NCI-H446 (cell line): ENCODE measurements around the gene DIPK1A.
A peak's percentile ranks its signal among the peaks of the same experiment; 100 is the strongest.
"Not testable (repeated sequence)": the region's sequence is repeated elsewhere in the genome, so short reads cannot be mapped to it uniquely, and the experiment has no call there.

Experiments
- DNase-seq, 2 experiments: peaks; one replicate each; lab custom pipeline; 2025; lab: John Stamatoyannopoulos, UW

The DIPK1A gene

DNA sequence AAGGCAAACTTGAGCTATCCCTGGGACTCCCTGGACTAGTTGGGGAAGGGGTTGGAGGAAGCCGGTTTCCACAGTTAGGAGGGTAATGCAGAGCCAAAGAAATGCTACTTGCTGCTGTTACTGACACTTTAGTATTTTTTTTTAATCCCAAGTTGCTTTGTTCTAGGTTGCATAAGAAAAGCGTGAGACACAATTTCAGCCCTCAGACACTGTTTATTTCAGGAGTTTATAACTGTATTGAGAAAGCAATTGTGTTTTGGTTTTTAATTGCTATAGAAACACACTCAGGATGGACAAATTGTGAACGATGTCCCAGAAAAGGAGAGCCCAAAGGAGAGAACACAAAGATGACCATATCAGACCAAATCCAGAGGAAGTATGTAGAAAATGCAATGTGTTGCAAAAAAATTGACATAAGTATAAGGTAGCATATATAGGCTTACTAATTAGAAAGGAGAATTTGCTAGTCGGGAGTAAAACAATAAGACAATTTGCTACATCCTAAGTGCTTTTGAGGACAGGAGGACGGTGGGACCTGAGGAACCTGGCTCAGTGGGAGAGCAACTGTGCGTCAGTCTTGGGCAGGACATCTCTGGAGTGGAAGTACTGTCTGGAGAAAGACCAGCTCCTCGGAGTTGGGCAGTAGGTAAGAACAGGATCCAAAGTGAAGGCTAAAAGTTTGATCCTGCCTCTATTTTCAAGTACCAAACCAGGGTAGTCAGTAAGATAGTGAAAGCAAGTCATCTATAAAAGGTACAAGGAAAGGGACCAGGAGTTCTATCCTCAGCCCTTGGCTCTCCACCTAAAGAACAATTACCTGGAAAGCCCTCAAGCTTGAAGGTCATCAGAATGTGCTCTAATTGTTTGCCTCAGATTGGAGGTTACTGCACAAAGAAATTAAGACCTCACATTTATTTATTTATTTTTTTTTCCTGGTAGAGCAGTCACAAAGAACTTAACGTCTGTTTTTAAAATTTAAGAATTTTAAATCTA lies 39.9 kb downstream of the DIPK1A start:
- DNase-seq: no peak

DNA sequence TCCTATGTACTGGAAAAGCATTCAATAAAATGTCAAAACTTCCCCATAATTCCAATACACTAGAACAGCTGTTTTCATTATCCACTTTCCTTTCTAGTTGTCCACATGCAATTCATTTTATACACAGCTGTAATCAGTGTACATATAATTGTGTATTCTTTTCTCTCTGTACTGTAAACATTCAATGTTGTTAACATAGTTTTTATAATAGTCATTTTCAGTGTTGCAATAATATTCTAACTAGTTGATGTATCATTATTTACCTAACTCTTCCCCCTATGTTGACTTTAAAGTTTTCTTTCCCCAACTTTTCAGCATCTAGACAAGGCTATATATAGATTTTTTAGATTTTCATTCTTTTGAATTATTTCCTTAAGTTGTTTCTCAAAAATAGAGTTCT lies 44.4 kb downstream of the DIPK1A start:
- DNase-seq: no peak

DNA sequence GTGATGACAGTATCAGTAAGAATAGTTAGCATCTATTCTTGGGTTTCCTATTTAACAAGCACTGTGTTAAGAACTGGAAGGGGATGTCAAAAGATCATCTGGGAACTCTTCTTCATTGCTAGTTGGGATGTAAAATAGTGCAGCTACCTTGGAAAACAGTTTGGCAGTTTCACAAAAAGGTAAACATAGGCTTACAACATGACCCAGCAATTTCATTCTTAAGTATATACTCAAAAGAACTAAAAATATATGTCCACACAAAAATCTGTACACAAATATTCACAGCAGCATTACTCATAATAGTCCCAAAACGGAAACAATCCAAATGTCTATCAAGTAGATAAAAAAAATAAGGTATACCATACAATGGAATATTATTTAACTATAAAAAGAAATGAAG lies 45.7 kb downstream of the DIPK1A start:
- DNase-seq: no peak

DNA sequence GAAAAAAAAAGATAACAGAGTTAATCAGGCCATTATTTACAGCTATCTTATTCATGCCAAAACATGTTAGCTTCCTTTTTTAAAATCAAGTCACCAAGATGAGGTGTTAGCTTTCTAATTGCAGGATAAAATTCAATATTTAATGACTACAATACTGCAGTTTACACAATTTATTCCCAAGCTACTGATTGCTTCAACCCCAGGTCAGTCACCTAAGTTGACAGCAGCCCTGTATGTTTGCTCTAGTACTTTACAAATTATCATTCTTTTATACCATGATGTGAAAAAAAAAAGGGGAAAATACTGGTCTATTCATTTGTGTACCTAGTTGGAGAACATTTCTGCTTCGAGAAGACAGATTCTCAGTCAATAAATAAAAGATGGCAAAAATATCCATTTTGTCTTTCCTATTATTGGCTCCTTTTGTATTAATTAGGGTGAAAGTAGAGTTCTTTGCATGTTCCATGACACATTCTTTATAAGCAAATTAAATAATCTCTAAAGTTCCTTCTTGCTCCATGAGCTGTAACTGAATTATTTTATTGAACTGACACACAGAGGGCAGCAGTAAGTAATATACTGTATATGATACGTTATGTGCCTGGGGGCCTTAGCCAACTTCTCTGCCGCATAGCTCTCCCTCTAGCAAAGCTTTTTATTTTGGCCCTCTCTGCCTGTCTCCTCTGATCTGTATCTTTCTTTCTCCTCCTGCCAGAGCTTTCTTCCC lies 48.0 kb downstream of the DIPK1A start:
- DNase-seq: no peak

DNA sequence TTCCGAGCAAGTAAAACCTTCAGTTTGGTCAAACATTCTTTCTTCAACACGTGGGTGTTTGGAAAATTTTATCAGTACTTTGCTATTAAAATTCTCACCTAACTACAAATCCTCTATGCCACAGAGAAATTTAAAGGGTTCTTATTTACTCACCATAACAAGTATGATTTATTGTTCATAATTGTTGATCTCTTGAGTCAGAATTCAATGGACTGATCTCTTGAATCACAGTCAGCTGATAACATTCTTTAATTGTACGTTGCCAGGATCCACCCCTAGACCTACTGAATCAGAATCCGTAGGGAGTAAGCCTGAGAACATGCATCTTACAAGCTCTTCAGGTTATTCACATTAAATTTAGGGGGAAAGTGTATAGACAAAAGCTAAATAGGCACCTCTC lies 51.2 kb downstream of the DIPK1A start:
- DNase-seq: no peak

DNA sequence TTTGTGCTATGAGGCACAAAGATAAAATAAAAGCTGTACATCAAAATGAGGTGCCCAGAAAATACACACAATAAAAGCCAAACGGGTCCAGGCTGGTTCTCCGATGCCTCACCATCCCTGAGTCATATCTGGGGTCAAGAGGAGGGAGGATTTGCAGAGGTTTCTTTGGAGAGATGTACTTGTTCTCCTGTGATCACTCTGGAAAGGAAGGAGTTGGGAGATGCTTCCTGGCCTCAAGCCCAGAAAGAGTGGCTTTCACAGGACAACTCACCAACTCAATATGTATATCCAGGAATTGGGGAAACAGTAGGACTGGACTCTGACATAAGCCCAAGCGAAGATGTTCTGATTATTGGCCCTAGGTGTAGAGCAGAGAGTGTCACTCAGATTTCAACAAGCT lies 51.9 kb downstream of the DIPK1A start:
- DNase-seq: peak in 1 of 2 experiments; percentile 33

DNA sequence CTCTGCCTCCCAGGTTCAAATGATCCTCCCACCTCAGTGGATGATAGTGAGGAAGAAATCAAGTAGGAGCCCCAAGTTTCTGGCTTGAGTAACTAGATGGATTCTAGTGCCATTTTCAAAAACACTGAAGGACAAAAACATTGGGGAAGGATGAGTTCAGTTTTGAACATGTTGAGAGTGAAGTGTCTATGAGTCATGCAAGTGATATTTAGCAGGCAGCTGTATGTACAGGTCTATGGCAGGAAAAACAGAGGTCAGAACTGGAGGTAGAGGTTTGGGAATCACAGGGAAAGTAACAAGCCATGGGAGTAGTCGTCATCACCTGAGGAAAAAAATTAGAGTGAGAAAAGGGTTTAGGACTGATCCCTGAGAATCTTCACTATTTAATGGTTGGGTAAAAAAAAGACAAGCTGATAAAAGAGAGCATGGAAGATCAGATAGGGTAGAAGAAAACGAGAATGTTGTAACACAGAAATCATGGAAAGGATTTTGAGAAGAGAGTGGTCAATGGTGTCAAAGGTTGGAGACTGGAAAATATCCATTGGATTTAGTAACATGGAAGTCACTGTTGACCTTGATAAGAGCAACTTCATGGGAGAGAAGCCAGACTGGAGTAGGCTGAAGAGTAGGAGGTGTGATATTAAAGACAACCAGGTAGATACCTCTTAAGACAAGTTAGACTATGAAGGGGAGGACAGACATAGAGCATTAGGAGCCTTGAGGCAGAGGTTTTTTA lies 53.1 kb downstream of the DIPK1A start:
- peak in 1 of 2 experiments; percentile 22 for DNase-seq

DNA sequence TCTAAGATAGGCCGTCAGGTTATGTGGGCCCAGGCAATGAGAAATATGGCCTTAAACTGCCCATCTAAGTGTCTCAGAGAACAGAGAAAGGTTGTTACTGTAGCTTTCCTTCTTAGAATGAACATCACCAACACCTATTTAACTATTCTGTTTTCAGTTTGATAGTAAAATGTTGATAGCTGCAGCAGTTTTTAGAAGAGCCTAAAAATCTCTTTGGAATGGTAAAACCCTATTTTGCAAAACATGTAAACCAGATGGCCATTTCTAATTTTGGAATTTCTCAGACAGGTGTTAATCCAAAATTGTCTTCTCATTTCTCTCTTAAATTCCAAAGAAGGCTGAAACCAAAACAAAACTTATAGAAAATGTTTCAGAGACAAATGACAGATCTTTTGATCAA lies 57.5 kb downstream of the DIPK1A start:
- no peak for DNase-seq

DNA sequence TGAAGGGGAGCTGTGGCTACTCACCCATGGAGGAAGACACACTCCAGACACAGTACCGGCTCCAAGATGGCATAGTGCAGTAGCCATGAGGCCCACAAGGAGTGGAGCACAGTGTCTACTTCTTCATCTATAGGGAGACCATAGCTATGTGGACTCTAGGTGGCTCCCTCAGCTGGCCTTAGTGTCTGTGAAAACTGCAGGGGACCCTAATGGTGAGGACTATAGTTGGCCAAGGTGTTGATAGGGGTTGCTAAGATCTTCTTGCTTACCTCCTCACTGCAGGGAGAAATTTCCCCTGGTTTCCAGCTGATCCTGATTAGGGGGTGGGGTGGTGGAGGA lies 58.9 kb downstream of the DIPK1A start:
- no peak for DNase-seq

DNA sequence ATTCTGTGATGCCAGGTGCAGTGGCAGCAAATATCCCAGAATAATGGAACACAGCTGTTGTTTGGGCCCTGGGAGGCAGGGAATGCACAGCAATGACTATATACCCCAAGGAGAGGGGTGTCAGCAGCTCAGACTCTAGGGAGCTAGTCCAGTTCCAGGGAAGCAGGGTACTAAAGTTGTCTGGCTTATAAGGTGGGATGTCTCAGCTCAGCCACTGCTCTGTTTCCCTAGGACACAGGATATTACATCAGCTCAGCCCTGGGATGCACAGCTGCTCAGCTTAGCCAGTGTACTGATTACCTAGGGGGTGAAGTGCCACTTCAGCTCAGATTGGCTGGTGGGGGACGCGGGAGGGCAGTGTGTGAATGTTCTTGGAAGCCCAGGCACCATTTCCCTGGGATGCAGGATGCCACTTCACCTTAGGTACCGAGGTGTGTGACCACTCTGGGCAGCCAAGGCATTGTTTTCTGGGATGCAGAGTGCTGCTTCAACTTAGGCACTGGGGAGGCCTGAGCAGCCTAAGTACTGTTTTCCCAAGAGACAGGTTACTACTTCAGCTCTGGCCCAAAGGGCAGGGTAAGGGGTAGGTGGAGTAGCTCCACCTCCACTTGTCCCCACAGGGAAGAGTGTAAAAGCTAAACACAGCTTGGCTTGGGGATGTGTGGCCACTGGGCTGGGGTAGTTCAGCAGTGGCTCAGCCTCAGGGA lies 59.4 kb downstream of the DIPK1A start:
- DNase-seq: no peak

DNA sequence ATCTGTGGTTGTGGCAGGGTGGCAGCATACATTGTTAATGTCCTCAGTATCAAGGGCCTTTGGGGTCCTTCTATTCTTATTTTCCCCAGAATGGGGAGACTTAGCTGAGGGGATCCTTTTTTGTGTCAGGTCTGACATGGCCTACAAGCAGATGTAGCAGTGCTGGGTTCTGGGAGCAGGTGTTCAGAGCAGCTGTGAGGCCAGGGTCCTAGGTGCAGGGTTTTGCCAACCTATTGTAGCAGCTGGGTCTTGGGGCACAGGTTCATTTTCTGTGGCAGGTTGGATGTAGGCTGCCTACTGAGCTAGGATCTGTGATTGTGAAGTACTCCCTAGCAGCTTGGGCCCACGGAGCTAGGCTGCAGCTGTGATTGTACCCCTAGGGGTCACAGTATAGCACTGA lies 60.1 kb downstream of the DIPK1A start:
- no peak for DNase-seq

DNA sequence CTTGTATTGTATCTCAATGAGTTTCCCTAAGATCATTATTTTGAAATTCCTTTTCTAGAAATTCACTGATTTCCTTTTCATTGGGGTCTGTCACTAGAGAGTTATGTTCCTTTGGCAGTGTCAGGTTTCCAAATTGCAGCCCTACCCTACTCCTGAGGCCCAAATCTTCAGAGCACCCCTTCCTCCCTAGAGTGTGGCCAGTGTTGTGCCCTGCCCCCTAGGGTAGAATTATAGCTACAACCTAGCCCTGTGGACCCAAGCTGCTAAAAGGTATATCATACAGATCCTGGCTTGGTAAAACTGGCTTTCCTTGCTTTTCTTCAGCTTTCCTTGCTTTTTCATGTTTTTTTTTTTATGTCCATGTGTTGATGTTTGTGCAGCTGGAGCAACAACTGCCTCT lies 60.7 kb downstream of the DIPK1A start:
- DNase-seq: no peak

DNA sequence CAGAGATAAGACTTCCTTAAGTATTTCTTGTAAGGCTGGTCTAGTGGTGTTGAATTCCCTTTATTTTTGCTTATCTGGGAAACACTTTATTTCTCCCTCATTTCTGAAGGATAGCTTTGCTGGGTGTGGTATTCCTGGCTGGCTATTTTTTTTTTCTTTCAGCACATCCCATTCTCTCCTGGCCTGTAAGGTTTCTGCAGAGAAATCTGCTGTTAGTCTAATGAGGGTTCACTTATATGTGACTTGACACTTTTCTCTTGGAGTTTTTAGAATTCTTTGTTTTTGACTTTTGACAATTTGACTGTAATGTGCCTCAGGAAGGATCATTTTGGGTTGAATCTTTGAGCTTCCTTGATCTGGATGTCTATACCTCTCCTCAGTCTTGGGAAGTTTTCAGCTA lies 61.5 kb downstream of the DIPK1A start:
- DNase-seq: no peak

DNA sequence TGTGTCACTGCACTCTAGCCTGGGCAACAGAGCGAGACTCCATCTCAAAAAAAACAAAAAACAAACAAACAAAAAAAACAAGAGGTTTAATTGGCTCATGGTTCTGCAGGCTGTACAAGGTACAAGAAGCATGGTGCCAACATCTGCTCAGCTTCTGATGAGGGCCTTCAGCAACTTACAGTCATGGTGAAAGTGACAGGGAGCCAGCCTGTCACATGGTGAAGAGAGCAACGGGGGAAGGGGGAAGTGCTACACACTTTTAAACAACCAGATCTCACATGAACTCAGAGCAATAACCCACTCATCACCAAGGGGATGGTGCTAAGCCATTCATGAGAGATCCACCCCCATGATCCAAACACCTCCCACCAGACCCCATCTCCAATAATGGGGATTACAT lies 63.2 kb downstream of the DIPK1A start:
- DNase-seq: not testable (repeated sequence)

DNA sequence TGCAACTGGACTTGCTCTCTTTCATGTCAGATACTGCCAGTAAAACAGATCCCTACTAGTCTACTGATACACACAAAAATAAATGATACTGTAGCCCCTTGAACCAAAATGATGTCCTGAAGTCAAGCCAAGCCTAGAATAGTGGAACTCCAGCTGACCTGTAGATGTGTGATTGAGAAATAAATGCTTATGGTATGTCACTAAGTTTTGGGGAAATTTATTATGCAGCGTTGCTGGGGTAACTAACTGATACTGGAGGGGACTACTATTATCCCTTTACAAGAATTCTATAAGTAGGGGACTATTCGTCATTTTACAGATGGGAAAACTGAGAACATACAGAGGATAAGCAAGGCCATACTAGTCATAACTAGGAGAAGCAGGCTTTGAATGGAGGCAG lies 73.8 kb downstream of the DIPK1A start:
- DNase-seq: no peak

DNA sequence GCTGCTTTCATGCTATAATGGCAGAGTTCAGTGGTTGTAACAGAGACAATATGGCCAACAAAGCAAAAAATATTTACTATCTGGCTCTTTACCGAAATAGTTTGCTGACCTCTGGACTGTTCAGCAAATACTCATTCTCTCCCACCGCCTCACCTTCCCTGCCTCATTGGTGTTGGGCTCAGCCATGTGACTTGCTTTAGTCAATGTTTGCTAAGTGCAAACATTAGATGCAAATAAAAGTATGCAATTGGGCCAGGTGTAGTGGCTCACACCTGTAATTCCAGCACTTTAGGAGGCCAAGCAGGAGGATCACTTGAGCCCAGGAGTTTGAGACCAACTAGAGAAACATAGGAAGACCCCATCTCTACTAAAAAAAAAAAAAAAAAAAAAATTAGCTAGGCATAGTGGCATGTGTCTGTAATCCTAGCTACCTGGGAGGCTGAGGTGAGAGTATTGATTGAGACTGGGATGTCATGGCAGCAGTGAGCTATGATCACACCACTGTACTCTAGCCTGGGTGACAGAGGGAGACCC lies 74.3 kb downstream of the DIPK1A start:
- no peak for DNase-seq

DNA sequence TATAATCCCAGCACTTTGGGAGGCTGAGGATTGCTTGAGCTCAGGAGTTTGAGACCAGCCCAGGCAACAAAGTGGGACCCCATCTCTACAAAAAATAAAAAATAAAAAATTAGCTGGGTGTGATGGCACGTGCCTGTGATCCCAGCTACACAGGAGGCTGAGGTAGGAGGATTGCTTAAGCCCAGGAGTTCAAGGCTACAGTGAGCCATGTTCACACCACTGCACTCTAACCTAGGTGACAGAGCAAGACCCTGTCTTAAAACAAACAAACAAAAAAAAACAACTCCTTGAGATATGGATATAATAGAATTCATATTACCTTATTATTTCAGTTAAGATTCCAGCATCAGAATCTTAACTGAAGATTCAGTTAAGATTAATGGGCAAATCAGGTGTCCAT lies 77.1 kb downstream of the DIPK1A start:
- no peak for DNase-seq

DNA sequence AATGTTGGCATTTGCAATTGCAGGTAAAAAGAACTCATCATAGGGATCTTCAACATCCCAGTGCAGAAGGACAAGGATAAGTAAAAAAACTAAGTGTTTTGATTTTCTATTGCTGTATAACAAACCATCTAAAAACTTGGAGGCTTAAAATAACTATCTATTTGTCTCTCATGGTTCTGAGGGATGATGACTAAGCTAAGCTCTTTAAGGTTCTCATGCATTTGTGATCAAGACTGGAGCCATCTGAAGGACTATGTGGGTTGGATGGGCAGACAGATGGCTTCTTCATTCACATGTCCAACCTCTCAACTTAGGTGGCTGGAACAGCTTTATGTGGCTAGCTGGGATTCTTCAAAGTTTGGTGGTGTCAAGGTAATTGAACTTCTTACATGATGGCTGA lies 78.0 kb downstream of the DIPK1A start:
- DNase-seq: no peak

DNA sequence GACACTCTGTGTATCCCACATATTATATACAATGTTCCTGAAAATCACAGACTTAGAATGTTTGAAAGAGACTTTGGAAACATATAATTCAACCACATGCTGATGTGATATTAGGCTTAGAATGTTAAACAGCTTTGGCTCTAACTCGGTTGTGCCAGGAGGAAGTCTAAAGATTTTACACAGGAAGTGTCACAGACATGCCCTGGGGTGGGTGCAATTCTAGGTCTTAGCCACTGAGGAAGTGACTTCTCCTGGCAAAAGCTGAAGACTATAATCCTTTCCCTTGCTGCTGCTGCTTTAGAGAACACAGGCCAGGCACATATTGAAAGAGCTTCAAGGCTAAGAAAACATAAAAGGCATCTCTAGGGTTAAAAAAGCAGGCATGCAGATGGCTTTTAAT lies 78.4 kb downstream of the DIPK1A start:
- DNase-seq: no peak

DNA sequence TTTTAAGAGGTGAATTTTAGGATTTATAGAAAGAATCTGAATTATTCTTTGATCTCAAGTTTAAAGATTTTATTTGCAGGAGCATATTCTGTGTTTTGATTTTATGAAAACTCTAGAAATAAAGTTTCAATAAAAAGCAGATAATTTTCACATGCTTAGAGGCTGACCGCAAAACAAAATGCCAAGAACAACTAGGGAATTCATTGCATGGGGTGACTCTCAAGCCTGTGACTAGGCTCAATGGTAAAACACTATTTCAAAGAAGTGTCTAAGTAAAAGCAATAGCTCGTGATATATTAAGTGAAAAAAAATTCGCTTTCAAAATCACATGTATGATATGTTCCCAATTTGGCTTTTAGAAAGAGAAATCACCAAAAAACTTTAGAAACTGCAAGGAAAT lies 79.9 kb downstream of the DIPK1A start:
- DNase-seq: no peak

DNA sequence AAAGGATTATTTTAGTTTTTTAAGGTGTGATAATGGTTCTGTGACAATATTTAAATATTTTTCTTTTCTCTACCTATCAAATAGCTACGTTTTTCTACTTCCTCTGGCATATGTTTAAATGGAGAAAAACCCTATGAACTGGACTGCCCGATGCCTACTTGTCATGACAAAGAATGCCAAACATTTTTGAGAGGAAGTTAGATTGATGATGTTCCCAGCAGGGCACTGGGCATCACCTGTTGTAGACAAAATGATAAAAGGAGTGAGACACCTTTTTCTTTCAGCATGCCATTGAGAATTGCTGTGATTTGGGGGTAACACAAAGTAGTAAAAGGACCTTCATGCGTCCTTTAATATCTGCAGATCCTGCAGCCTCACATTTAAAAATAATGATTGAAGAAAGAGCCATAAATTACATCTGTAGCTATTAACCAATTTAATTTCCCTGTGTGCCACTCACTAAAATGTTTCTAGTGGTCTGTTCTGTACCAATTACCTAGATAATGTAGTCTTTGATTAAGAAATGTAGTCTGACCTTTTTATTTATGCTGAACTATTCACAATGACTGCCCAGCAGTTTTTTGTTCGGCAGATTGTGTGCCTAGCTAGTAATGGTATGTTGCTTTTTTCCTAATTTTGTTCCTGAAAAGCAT lies 81.8 kb downstream of the DIPK1A start:
- no peak for DNase-seq
